BLaER1 (cell line): ENCODE measurements around the gene SOX2.

ENCODE experiments used
- H3K27ac ChIP-seq: shearing (Covaris generic); formaldehyde crosslinking; 2 replicates; pipeline ENCODE4 v1.8.1; 2022
- H3K27me3 ChIP-seq: shearing (Covaris generic); formaldehyde crosslinking; 2 replicates; pipeline ENCODE4 v1.8.1; 2022
- H3K36me3 ChIP-seq: shearing (Covaris generic); formaldehyde crosslinking; 2 replicates; pipeline ENCODE4 v1.8.1; 2022
- H3K4me1 ChIP-seq: shearing (Covaris generic); formaldehyde crosslinking; 2 replicates; pipeline ENCODE4 v1.8.1; 2022
- H3K4me2 ChIP-seq: shearing (Covaris generic); formaldehyde crosslinking; 2 replicates; pipeline ENCODE4 v1.8.1; 2022
- H3K4me3 ChIP-seq: shearing (Covaris generic); formaldehyde crosslinking; 2 replicates; pipeline ENCODE4 v1.8.1; 2022
- H3K9ac ChIP-seq: shearing (Covaris generic); formaldehyde crosslinking; 2 replicates; pipeline ENCODE4 v1.8.1; 2022
- H3K9me3 ChIP-seq: shearing (Covaris generic); formaldehyde crosslinking; 2 replicates; pipeline ENCODE4 v1.8.1; 2022
- H4K20me1 ChIP-seq: shearing (Covaris generic); formaldehyde crosslinking; 2 replicates; pipeline ENCODE4 v1.8.1; 2022
- Cebpa-rat ChIP-seq: shearing (Covaris generic); IDR thresholded peaks from 2 replicates; pipeline ENCODE4 v1.8.1; 2022

SOX2 gene

DNA sequence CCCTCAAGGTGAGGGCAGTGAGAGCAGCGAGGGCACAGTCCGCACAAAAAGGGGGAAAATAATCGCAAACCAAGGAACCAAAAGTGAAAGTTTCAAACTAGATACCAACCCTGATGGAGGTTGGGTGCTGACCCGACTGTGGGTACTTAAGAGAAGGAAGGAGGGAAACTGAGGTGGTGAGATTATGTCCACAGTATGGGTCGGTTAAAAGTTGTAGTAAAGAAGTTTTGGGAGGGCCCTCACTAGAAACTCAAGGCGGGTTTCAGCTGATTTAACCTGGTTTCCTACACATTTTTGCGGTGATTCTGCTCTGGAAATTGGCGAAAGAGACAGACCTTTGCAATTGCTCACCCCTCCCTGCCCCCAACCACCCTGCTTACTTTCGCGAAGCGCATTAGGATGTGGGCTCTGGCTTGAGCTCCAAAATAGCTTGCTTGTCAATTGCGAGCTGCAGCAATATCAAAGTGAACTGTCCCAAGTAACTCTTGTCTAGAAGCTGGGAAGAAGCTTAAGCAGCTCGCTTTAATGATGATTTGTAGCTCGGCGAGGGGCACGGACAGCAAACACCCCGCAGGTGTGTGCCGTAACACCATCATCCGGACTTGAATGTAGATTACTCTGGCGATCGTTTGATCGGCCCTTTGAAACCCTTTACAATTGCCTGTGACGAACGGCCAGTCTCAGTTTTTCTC is 15.8 kb downstream of the SOX2 start:
- no peak for TF ChIP-seq Cebpa-rat
- peaks cover 44% of the 10 kb centered on the region for H3K9me3 ChIP-seq
- no peaks in the 10 kb centered on the region for H4K20me1 ChIP-seq
- H3K4me2 ChIP-seq = no peak overlapping the region
- H3K27me3 ChIP-seq = peaks cover 83% of the 10 kb centered on the region
- H3K4me1 ChIP-seq = no peaks in the 10 kb centered on the region
- H3K36me3 ChIP-seq = no peaks in the 10 kb centered on the region
- no peak overlapping the region for H3K27ac ChIP-seq
- H3K9ac ChIP-seq = no peak overlapping the region
- no peak overlapping the region for H3K4me3 ChIP-seq

GRCh38 chr3:181728470-181729340 is 17.0 kb downstream of the SOX2 start:
- H3K27me3 ChIP-seq = peaks cover 70% of the 10 kb centered on the region
- H3K27ac ChIP-seq = no peak overlapping the region
- no peaks in the 10 kb centered on the region for H3K4me1 ChIP-seq
- no peak overlapping the region for H3K4me2 ChIP-seq
- no peak overlapping the region for H3K9ac ChIP-seq
- no peak overlapping the region for H3K4me3 ChIP-seq
- TF ChIP-seq Cebpa-rat = no peak
- H3K9me3 ChIP-seq = peaks cover 37% of the 10 kb centered on the region
- H3K36me3 ChIP-seq = no peaks in the 10 kb centered on the region
- no peaks in the 10 kb centered on the region for H4K20me1 ChIP-seq

GRCh38 chr3:181729341-181729869 is 17.7 kb downstream of the SOX2 start:
- no peaks in the 10 kb centered on the region for H4K20me1 ChIP-seq
- H3K27me3 ChIP-seq = peaks cover 63% of the 10 kb centered on the region
- H3K4me1 ChIP-seq = no peaks in the 10 kb centered on the region
- H3K9me3 ChIP-seq = peaks cover 30% of the 10 kb centered on the region
- no peak overlapping the region for H3K4me3 ChIP-seq
- no peak overlapping the region for H3K9ac ChIP-seq
- no peak overlapping the region for H3K4me2 ChIP-seq
- no peak overlapping the region for H3K27ac ChIP-seq
- H3K36me3 ChIP-seq = no peaks in the 10 kb centered on the region
- TF ChIP-seq Cebpa-rat = no peak

DNA sequence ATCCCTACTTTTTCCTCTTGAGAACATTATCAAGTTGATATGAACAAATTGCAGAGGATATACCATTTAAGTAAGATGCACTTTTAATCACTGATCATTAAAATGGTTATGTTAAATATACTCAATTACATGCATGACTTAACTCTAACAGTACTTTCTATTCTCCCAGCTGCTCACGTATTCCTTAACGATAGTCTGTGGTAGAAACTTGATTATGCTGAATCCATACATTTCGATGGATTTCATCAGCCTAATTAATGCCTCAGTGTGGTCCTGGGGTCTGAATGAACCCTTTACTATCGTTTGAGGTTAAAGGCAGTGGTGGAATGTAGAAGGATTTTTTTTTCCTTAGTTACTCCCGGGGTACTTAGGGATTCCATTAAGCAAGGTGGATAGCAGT is 18.6 kb downstream of the SOX2 start:
- H3K27ac ChIP-seq = no peak overlapping the region
- TF ChIP-seq Cebpa-rat = no peak
- no peaks in the 10 kb centered on the region for H4K20me1 ChIP-seq
- peaks cover 54% of the 10 kb centered on the region for H3K27me3 ChIP-seq
- H3K9ac ChIP-seq = no peak overlapping the region
- no peaks in the 10 kb centered on the region for H3K36me3 ChIP-seq
- no peak overlapping the region for H3K4me2 ChIP-seq
- H3K4me3 ChIP-seq = no peak overlapping the region
- H3K4me1 ChIP-seq = no peaks in the 10 kb centered on the region
- peaks cover 20% of the 10 kb centered on the region for H3K9me3 ChIP-seq

DNA sequence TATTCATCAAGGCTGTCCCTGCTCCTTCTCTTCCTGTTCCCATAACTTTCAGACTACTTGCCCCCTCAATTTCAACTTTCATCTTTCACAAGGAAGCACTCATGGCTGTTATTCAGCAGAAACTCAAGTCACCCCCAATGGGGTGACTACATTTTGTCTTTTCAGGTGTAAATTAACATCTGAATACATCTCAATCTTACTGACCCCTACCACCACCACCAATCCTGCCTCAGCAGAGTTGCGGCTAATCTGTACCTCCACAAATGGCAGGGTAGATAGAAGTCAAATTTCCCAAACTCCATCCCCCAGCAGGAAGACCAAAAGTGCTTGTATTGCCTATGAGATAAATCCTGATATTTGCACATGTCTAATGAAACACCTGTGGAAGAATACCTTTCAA is 19.2 kb downstream of the SOX2 start:
- Histone ChIP-seq H3K4me2 (no peak overlapping the region), H3K9me3 (peaks cover 18% of the 10 kb centered on the region), H3K9ac (no peak overlapping the region), H3K4me1 (no peaks in the 10 kb centered on the region), H3K4me3 (no peak overlapping the region), H4K20me1 (no peaks in the 10 kb centered on the region), H3K36me3 (no peaks in the 10 kb centered on the region), H3K27me3 (peaks cover 48% of the 10 kb centered on the region), H3K27ac (no peak overlapping the region)
- TF ChIP-seq Cebpa-rat = no peak

- Histone ChIP-seq H3K4me2 (no peak overlapping the region), H3K4me3 (no peak overlapping the region), H3K27me3 (no peaks in the 10 kb centered on the region), H3K9ac (no peak overlapping the region), H3K4me1 (no peaks in the 10 kb centered on the region), H4K20me1 (no peaks in the 10 kb centered on the region), H3K9me3 (no peaks in the 10 kb centered on the region), H3K36me3 (no peaks in the 10 kb centered on the region), H3K27ac (no peak overlapping the region)
- no peak for TF ChIP-seq Cebpa-rat
Measured at GRCh38 chr3:181735911-181736310, 24.2 kb downstream of the SOX2 start.

GRCh38 chr3:181738551-181738950 is 26.8 kb downstream of the SOX2 start:
- H3K4me3 ChIP-seq = no peak overlapping the region
- H4K20me1 ChIP-seq = no peaks in the 10 kb centered on the region
- no peak overlapping the region for H3K4me2 ChIP-seq
- H3K36me3 ChIP-seq = no peaks in the 10 kb centered on the region
- H3K27me3 ChIP-seq = no peaks in the 10 kb centered on the region
- H3K27ac ChIP-seq = no peak overlapping the region
- no peak for TF ChIP-seq Cebpa-rat
- no peaks in the 10 kb centered on the region for H3K9me3 ChIP-seq
- no peak overlapping the region for H3K9ac ChIP-seq
- no peaks in the 10 kb centered on the region for H3K4me1 ChIP-seq

DNA sequence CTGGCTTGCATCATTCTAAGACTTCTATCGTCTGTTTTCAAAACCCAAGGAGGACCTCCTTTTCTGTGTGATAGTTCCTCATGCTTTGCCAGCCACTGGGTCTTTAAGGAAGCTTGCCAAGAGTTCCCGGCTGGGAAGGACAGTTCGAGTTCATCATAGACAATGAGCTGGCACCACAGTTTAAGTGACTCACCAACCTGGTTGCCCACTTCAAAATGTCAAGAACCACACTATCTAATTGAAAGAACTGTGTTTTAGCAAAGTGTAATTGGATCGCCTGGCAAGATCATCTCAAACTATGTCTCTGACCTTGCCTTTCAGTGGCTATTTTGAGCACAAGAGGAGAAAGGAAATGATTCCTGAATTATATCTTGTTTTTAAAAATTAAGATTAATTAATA is 27.9 kb downstream of the SOX2 start:
- H4K20me1 ChIP-seq = no peaks in the 10 kb centered on the region
- no peaks in the 10 kb centered on the region for H3K27me3 ChIP-seq
- no peak overlapping the region for H3K4me2 ChIP-seq
- no peak overlapping the region for H3K27ac ChIP-seq
- H3K4me3 ChIP-seq = no peak overlapping the region
- no peaks in the 10 kb centered on the region for H3K9me3 ChIP-seq
- no peaks in the 10 kb centered on the region for H3K4me1 ChIP-seq
- H3K36me3 ChIP-seq = no peaks in the 10 kb centered on the region
- no peak for TF ChIP-seq Cebpa-rat
- H3K9ac ChIP-seq = no peak overlapping the region

GRCh38 chr3:181741417-181741816 is 29.7 kb downstream of the SOX2 start:
- H3K4me1 ChIP-seq = no peaks in the 10 kb centered on the region
- H3K9me3 ChIP-seq = no peaks in the 10 kb centered on the region
- no peak overlapping the region for H3K4me2 ChIP-seq
- H3K36me3 ChIP-seq = no peaks in the 10 kb centered on the region
- no peaks in the 10 kb centered on the region for H3K27me3 ChIP-seq
- TF ChIP-seq Cebpa-rat = no peak
- H4K20me1 ChIP-seq = no peaks in the 10 kb centered on the region
- no peak overlapping the region for H3K9ac ChIP-seq
- H3K4me3 ChIP-seq = no peak overlapping the region
- H3K27ac ChIP-seq = no peak overlapping the region

DNA sequence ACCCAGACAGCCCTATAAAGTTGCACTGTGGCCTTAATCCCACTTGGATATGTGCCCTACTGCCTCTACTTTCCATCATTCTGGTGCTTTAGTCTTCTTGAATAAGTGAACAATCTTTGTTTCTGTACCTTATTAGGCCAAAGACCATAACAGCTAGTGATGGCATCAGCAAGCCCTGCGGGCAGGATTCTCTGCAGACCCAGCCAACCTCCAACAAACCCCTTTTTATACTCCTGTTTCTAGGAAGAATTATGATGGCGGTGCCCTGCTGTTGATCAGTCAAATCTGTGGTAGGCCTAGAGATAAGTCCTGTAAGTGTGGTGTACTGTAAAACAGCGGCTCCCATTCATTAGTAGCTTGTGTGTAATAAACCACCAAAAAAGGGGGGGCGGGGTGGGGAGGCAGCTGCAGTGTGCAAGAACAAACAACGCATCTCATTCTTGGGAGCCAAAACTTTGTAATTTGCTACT is 40.5 kb downstream of the SOX2 start:
- H3K4me2 ChIP-seq = no peak overlapping the region
- no peak overlapping the region for H3K9ac ChIP-seq
- H3K9me3 ChIP-seq = no peaks in the 10 kb centered on the region

More for the DNA sequence above, 40.5 kb downstream of the SOX2 start:
- no peaks in the 10 kb centered on the region for H3K27me3 ChIP-seq
- H3K36me3 ChIP-seq = no peaks in the 10 kb centered on the region
- H3K27ac ChIP-seq = no peak overlapping the region
- H3K4me1 ChIP-seq = no peaks in the 10 kb centered on the region
- no peaks in the 10 kb centered on the region for H4K20me1 ChIP-seq
- no peak for TF ChIP-seq Cebpa-rat
- no peak overlapping the region for H3K4me3 ChIP-seq
